ENCODE measurements around the gene NFAT5. TPM values are rescaled to one million over a fixed set of nuclear protein-coding genes. Genes with fewer than 3 reads are reported as not detected.

The NFAT5 gene
- total RNA-seq, 4 donors from 2014 or later = 37.4 to 109 (median 61.7) TPM

- Histone ChIP-seq H3K4me3 (no peak overlapping the region), H3K4me1 (no peaks in the 10 kb centered on the region), H3K36me3 (no peaks in the 10 kb centered on the region), H3K9me3 (no peaks in the 10 kb centered on the region), H3K27me3 (no peaks in the 10 kb centered on the region), H3K27ac (no peak overlapping the region)
- TF ChIP-seq CTCF (IDR thresholded peaks at IDR 0.05) (no peak), POLR2A (IDR thresholded peaks at IDR 0.05) (no peak)
- intact Hi-C loops (cut with DNase I; ENCODE audit: low total_unique reads) = no loop called here
- no peak for DNase-seq
Measured at GRCh38 chr16:69744363-69745231, 178.8 kb downstream of the NFAT5 start.

DNA sequence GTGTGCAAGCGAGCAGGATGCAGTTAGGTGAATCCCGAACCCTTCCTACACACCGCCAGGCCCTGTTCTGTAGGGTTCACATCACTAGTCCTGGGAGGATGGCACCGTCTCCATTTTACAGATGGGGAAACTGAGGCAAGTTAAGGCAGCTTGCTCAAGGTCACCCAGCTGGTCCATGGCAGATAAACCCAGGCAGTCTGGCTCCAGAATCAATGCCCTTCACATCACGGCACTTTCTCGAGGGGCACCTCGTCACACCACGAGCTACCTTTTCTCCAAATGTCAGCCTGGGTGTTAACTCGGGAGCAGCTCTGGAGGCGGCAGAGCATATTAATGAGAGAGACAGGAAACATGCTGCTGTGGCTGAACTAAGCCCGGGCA, 179.5 kb downstream of the NFAT5 start:
- no peak for DNase-seq
- H3K4me1 ChIP-seq = no peaks in the 10 kb centered on the region
- H3K27me3 ChIP-seq = no peaks in the 10 kb centered on the region
- H3K9me3 ChIP-seq = no peaks in the 10 kb centered on the region
- TF ChIP-seq POLR2A (IDR thresholded peaks at IDR 0.05) (no peak), CTCF (IDR thresholded peaks at IDR 0.05) (no peak)
- no peak overlapping the region for H3K4me3 ChIP-seq
- H3K27ac ChIP-seq = no peak overlapping the region
- intact Hi-C loops (cut with DNase I; ENCODE audit: low total_unique reads) = no loop called here
- no peaks in the 10 kb centered on the region for H3K36me3 ChIP-seq

- Histone ChIP-seq H3K27ac (no peak overlapping the region), H3K4me1 (no peaks in the 10 kb centered on the region), H3K4me3 (no peak overlapping the region), H3K9me3 (no peaks in the 10 kb centered on the region), H3K27me3 (no peaks in the 10 kb centered on the region), H3K36me3 (no peaks in the 10 kb centered on the region)
- TF ChIP-seq CTCF (IDR thresholded peaks at IDR 0.05) = no peak
- TF ChIP-seq POLR2A (IDR thresholded peaks at IDR 0.05) = no peak
- no peak for DNase-seq
- intact Hi-C loops (cut with DNase I; ENCODE audit: low total_unique reads) = no loop called here
Measured at GRCh38 chr16:69745959-69746358, 180.2 kb downstream of the NFAT5 start.

DNA sequence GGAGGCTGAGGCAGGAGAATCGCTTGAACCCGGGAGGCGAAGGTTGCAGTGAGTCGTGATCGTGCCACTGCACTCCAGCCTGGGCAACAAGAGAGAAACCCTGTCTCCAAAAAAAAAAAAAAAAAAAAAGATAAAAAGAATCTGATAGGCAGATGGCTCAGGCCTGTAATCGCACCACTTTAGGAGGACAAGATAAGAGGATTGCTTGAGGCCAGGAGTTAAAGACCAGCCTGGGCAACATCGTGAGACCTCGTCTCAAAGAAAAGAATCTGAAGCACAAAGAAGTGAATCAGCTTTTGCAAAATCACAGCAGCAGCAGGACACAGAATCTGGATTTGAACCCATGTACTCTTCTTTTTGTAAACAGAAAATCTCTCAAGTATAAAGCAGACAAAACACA, 181.3 kb downstream of the NFAT5 start:
- no peak for TF ChIP-seq CTCF (IDR thresholded peaks at IDR 0.05)
- no peak for TF ChIP-seq POLR2A (IDR thresholded peaks at IDR 0.05)
- Histone ChIP-seq H3K27ac (no peak overlapping the region), H3K4me1 (no peaks in the 10 kb centered on the region), H3K4me3 (no peak overlapping the region), H3K9me3 (no peaks in the 10 kb centered on the region), H3K36me3 (no peaks in the 10 kb centered on the region), H3K27me3 (no peaks in the 10 kb centered on the region)
- no peak for DNase-seq
- intact Hi-C loops (cut with DNase I; ENCODE audit: low total_unique reads) = no loop called here

DNA sequence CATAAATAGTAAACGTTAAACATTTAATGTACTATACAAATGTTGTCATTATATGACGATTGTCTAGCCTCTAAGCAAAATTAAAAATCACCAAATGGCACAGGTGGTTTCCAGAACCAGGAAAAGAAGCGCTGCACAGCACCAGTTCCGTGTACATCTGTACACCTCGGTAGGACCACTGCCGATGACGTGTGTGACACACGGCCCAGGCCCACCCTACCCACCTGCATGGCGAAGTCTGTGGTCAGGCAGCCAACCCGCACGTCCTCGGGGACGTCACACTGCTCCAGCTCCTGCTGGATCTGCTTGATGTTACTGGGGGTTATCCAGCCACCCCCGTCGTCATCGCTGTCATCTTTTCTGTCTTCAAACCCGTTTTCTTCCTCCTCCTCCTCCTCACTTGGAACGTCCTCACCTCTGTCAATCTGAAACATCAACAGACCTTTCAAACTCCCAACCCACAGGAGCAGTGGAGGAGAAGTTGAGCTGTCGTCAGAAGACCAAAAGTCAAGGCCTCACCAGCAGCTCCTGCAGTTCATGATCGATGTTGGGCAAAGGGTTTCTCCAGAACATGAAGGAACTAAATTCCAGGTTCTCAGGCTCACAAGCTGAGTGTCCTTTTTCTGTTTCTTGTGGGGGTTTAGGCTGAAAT, 183.1 kb downstream of the NFAT5 start:
- Histone ChIP-seq H3K27me3 (no peaks in the 10 kb centered on the region), H3K4me1 (peaks cover 0 to 9% of the 10 kb centered on the region in 2 donors), H3K27ac (no peak overlapping the region), H3K36me3 (no peaks in the 10 kb centered on the region), H3K4me3 (no peak overlapping the region), H3K9me3 (no peaks in the 10 kb centered on the region)
- TF ChIP-seq CTCF (IDR thresholded peaks at IDR 0.05) (no peak), POLR2A (IDR thresholded peaks at IDR 0.05) (no peak)
- intact Hi-C loops (cut with DNase I; ENCODE audit: low total_unique reads) = no loop called here
- DNase-seq = no peak
